ENCODE results near the gene LSS. TPM values are rescaled to one million over a fixed set of nuclear protein-coding genes. Genes with fewer than 3 reads are reported as not detected.
A peak's percentile ranks its signal among the peaks of the same experiment; 100 is the strongest.
"Not testable (repeated sequence)": the region's sequence is repeated elsewhere in the genome, so short reads cannot be mapped to it uniquely, and the experiment has no call there.

Gene LSS
- total RNA-seq, 1 donor from 2014 or later = 34.2 TPM

DNA sequence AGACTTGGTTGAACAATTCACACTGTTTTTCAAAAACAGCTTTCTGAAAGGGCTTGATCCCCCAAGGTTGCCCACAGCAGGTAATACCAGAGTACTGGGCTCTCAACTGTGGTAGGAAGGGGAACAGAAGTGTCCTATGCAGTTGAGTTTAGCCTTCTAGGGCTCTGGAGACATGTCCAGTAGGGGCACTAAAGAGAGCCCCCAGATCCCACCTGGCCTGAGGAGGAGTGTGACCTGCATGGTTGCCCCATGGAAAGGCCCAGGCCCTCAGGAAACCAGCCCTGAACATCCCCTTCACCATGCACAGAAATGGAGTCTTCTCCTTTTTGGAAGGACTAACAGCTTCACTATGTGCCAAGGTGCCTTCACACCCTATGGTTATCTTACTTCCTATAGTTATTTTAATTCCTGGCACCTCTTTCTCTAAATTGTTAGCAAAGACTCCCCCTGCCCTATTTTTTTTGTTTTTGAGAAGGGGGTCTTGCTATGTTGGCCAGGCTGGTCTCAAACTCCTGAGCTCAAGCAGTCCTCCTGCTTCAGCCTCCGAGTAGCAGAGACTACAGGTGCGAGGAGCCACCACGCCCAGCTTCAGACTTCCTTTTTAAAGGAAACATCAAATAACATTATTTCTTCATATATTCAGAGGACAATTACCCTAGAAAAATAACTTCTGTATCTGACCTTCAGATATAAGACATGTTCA, 16.8 kb upstream of the LSS start:
- DNase-seq (ENCODE audit: low read depth) = no peak

DNA sequence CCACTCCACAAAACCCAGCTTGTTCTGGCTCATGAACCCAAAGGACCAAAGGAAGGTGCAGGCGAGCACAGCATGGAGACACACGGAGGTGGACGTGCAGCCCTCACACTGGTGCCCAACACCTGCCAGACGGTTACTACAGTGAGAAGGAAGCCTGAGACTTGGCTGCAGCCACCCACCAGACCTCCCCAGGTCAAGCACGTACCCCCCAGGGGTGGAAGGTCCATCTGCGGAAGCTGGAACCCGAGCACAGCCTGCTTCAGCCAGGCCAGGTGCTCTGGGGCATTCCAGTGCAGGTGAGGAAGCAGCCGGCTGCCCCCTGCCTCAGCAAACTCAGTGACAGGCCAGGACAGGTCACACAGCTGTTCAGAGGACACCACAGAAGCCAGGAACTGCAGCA, 16.0 kb upstream of the LSS start:
- no peak for DNase-seq (ENCODE audit: low read depth)

DNA sequence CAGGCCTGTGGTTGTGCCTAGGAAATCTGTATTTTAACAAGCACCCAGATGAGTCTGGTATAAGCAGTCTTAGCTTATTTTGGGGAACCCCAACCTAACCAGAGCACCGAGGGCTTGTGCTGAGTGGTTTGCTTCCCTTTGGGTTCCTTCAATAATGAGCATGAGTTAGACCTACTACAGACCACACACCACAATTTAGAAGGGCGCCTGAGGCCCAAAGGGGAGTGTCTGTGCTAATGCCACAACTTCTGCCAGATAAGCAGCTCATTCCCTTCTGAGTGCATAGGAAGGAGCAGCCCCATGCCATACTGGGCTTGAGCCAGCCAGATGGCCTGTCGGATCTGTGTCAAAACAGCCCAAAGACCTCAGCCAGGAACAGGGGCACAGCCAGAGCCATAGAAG, 15.4 kb upstream of the LSS start:
- no peak for DNase-seq (ENCODE audit: low read depth)

DNA sequence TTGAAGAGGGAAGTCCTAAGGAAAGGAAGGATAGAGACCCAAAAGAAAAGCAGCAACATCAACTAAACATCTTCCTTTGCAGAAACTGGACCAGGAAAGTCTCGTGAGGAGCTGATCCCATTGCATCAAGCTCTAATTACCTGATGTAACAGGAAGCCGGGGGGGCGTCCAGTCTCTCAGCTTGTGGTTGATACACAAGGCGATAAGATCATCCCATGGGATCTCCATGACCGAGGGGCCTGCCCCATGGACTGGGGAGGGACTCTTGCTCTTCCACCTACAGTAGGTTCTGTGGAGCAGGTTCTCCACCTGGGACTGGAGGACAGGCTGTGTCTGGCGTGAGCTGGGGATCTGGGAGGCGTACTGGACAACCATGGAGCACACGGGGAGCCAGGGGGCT, 14.8 kb upstream of the LSS start:
- DNase-seq (ENCODE audit: low read depth) = no peak

DNA sequence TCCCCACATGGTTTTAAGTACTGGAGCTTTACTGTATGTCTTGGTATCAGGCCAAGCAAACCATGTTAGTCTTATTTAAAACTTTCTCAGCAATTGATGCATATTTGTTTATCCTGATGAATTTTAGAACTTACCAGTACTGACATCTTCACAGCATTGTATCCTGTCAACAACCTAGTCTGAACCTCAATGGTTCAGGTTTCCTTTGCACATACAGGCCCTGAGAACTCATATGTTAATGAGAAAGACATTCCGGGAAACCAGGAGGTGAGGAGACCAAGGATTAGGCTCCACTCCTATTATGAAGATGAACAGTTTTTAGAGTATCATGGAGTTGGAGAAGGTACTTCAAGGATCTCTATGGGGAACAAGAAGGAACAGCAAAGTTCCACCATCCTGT, 13.0 kb upstream of the LSS start:
- DNase-seq (ENCODE audit: low read depth) = not testable (repeated sequence)

DNA sequence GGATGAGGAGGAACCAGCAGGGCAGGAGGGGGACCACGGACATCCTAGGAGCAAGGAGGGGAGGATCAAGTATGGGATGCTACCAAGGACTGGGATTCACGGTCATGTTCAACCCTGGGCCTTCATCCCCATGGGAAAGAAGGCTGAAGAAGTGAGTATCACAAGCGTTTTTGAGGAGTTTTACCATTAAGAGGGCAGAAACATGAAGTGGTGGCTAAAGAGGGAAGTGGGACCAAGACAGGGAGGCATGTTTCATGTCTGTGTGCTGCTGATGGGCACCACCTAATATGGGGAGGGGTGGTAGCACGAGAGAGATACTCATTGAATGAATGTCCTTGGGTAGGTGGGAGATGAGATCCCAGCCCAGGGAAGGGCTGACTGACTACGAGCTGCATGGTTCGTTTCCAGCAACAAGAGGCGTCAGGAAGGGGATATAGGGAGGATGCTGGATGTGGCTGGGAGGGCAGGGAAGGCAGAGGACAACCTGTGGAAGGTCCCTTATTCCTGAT, 11.3 kb upstream of the LSS start:
- DNase-seq (ENCODE audit: low read depth) = no peak

DNA sequence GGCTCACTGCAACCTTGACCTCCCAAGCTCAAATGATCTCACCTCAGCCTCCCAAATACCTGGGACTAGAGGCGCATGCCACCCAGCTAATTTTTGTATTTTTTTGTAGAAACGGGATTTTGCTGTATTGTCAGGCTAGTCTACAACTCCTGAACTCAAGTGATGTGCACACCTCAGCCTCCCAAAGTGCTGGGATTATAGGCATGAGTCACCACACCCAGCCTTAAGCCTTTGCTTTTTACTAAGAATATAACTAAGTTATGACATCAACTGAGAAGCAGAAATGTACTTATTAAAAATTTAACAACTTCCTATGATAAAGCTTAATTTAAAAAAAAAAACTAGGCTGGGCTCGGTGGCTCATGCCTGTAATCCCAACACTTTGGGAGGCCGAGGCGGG, 8.9 kb upstream of the LSS start:
- DNase-seq (ENCODE audit: low read depth) = no peak

DNA sequence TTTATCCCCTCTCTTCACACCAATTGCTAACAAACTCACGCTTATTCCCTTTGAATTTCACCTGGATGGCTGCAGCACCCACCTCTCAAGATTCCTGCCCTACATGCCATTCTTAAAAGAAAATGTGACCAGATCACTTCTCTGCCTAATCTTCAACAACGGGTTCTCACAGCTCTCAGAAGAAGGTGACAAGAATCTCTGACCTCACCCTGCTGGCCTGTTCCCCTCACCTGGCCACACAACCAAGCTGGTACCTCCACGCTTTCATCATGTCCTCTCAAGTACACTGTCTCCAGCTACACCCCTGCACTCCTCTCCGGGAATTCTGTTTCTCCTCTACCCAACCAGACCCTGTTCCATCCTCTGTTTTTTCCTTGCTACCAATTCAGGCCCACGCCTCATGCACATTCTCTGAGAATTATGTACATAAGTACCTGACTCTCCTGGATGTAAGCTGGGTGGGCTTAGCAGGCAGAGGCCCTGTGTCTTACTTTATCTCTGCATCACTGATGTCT, 5.9 kb upstream of the LSS start:
- DNase-seq (ENCODE audit: low read depth) = no peak

DNA sequence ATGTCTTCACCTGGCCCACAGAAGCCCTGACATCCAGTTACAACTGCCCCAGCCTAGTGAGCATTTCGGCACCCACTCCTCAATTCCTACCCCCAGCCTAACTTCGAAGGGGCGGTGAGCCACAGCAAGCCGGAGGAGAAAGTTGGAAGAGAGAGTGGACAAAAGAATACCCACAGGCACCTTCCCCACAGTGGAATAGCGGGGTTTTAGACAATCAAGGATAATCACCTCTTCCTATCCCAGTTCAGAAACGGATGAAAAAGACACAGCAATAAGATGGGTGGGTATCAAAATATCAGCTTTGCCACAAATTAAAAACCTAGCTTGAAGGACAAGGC, 1.3 kb upstream of the LSS start:
- no peak for DNase-seq (ENCODE audit: low read depth)

DNA sequence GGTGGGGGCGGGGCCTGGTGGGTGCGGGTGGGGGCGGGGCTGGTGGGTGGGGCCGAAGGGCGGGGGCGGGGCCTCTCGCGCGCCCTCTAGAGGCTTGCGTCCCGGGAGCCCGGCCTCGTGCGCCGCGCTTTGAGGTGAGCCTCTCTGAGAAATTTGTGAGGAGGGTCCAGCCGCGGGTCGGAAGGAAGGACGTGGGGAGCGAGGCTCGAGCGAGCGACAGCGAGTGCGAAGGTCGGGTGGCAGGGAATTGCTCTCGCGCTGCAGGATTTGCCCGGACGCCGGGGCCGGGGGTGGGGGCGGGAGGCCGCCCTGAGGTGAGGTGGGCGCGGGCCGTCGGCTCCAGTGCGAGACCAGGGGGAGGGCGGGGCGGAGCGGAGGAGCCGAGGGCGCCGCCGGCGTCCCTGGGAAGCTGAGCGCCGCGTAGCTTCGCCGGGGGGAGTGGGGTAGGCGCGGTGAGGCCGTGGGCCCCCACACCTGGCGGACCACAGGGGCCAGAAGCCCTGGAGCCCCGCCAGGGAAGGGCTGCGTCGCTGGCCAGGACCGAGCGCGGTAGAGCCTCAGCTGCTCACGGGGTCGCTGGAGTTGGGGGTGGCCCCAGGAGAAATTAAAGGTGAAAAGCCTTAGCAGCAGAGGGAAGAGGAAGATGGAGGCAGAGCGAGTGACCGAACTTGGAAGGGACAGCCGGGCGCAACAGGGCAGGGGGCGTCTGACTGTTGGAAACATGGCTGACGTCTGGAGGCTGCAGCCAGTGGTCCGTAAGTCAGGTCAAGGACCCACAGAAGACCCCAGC, 754 bp upstream of the LSS start:
- no peak for DNase-seq (ENCODE audit: low read depth)

DNA sequence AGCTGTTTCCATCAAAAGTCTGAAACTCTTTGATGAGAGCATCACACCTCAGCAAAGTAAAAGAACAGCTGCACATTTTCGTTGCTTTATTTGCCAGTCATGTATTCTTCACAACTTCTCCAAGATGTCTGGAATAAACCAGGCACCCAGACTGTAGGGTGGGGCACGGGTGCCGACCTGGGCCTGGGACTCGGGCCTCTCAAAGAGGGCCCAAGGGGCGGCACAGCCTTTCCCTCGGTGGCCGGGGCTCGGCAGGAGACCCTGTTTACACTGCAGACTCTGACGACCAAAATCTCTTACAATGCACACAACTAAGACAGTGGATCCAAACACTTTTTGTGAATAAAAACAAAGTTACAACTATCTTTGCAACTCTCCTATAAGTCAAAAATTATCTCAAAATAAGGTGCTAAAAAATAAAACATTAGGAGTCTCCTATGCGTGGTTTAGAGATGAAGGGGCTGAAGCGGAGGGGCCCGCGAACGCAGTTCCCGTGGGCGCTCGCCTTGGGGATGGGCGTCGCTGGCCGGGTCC, 696 bp downstream of the LSS start:
- no peak for DNase-seq (ENCODE audit: low read depth)

DNA sequence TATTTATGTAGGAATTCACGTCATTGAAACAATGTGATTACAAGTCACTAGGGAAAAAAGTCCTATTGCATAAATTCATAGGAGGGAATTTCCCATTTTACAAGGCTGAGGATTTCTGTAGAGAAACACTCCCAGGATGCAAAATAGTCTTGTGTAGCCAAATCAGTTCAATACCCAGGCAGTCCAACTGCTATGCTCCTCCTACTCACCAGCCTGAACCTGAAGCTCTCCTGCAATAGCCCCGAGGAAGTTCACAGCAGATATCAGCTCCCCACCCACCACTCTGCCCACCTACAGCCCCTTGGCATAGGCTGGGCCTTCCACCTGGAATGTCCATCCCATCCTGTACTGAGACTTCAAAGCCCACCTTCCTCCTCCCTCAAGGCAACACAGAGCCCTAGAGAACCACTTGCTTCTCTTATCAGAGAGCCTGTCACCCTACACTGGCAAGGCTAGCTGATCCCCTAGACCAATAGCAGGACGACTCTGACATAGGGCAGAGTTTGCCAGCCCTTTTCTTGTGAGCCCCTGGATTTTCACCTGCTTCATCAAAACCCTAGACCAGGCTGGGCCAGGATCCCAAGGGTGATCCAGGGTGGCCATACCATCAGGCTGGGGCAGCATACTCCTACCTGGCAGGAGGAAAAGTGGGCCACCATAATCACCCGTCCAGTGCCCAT, 1.5 kb downstream of the LSS start:
- DNase-seq (ENCODE audit: low read depth) = peak; percentile 70

DNA sequence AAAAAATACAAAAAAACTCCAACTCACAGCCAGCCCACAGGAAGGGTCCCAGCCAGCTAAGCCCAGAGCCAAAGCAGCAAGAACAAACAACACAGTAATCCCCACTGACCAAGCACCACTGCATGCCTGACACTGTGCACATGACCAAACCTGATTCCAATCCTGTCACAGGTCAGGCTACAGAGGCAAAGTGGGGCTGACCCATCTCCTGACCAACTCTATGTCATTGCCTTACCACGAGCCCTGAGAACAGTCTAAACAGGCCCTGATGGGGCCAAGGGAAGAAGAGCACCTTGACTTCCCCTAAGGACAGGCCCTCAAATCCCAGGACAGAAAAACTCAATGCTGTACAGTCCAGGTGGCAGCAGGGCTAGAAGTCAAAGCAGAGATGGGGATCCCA, 2.4 kb downstream of the LSS start:
- no peak for DNase-seq (ENCODE audit: low read depth)

DNA sequence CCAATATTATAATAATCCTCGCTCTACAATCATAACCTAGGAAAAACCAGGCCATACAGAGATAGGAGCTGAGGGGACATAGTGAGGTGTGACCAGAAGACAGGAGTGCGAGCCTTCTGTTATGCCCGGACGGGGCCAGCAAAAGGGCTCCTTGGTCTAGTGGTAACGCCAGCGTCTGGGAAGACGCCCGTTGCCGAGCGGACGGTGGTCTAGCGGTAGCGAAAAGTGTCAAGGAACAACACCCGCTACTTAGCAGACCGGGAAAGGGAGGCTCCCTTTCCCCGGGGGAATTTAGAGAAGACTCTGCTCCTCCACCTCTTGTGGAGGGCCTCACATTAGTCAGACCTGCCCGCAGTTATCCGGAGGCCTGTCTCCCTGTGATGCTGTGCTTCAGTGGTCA, 4.9 kb downstream of the LSS start:
- DNase-seq (ENCODE audit: low read depth) = not testable (repeated sequence)

DNA sequence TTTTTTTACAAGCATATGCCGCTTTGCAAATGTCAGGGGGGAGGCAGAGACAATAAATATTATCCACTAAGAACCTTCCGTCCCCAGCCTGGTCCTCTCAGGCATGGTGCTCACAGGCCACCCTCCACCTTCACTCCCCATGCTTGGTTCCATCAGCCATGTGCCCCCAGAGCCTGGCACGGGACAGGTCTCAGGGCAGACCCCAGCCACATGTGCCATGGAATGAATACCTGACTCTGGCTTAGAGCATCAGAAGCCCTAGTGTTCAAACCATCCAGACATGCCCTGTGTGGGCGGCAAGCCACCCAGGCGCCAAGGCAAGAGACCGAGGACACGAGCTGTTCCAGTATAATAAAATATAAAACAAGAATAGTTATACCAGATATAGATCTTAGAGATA, 5.4 kb downstream of the LSS start:
- DNase-seq (ENCODE audit: low read depth) = no peak

DNA sequence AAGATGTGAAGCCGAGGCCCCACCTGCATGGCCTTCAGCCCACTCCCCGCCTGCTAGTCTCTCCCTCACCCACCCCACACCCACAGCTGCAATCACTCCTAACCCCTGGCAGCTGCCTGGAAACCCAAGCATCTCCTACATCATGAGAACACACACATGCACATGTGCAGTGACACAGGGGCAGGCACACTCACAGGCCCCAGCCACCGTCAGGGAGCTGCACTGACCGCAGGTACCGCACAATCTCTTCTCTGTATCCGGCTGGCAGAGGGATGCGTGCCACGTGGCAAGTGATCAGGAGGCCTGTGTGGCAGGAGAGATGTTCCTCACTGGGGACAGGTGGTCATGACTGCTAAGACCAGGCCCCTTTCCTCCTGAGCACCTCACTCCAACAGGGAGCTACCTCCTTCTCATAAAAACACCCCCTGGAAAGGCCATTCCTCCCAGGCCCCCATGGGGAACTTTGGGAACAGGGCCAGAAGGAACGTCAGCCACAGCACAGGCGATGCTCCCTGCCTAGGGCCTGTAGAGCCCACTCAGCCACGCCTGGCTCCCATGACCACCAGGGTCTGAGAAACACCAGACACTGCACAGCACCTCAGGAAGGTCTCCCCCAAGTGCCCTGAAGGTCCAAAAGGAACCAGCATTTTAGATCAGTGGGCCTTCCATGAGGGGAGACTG, 6.0 kb downstream of the LSS start:
- no peak for DNase-seq (ENCODE audit: low read depth)

DNA sequence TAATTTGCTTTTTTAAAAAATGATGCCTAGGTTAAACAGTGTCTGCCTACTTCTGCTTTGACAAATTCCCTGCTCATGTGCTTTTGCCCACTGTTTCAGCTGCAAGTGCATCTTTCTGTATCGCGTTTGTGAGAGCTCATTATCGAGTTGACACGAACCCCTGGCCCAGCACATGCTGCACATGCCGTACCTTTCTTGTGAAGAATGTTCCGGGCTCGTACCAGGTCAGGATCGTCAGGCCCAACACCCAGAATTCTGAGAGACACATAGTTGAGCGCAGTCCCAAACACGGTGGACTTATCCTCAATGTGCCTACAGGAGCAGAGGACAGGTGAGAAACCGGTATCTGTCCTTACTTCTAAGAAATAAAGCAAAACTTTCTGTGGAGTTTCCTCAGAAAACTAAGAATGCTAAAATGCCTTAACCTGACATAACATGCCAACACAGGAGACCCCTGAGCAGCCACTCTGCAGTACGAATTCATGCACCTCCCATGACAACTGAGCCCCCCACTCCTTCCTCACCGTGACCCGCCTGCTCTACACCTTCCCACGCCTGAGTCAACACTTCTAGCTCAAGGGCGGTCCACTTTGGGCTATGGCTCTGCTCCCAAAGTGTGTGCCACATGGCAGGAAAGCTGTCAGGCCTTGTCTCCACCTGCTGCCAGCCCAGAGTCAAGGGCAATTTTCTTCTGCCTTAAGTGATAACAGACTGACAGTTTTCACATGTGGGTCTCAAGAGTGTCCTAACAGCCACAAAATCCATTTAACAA, 6.7 kb downstream of the LSS start:
- DNase-seq (ENCODE audit: low read depth) = no peak

DNA sequence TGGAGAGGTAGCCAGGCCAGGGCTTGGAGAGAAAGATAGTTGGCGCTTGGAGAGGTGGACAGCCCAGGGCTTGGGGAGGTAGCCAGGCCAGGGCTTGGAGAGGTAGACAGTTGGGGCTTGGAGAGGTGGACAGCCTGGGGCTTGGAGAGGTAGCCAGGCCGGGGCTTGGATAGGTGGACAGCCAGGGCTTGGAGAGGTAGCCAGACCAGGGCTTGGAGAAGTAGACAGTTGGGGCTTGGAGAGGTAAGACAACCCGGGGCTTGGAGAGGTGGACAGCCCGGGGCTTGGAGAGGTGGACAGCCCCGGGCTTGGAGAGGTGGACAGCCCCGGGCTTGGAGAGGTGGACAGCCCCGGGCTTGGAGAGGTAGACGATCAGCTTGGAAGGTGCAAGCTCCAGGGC, 7.7 kb downstream of the LSS start:
- DNase-seq (ENCODE audit: low read depth) = no peak

DNA sequence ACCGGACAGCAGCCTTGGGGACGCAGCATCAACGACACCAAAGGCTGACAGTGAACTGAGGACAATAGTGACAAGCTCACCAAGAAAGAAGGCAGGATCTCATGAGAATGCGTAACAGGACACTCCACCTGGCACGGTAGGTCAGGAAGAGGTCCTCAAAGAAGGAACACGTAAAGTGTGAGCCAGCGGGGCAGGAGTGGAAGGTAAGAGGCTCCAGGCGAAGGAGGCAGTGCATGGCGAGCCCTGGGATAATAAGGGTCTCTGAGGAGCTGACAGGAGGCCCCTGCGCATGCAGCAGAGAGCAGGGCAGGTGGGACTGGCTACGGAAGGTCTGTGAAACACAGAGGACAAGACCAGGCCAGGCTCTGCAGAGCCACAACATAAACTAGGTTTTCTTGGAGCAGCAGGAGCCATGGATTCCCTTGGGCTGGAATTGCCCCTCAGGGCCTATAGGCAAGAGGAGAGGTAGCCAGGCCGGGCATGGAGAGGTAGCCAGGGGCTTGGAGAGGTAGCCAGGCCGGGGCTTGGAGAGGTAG, 8.2 kb downstream of the LSS start:
- no peak for DNase-seq (ENCODE audit: low read depth)

DNA sequence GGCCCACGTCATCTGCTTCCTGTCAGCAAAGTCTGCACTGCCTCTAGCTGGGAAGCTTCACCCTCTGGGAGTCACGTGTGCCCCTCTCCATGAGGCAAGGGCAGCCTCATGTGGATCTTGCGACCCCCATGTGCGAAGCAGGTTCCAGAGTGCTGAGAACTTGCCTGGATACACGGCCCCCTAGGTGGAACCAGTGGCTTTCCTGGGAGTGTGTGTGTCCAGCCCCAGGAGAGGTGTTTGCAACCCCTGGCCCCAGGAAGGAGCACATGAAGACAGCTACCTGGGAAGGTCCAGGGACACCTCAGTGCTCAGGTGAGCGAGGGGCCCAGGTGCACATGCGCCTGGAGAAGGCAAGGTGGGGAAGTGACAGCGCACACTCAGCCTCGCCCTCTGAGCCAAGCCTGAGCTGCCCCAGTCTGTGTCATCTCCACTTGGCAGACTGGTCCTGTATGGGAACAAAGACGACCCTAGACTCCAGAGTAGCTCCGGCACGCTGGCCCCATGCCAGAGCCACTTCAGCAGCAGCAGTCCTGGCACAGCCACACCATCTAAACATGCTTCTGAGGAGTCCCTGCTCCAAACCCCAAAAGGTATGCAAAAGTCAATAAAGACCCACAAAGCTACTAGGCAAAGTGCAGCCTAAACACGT, 8.9 kb downstream of the LSS start:
- DNase-seq (ENCODE audit: low read depth) = no peak
